SW480 (cell line): ENCODE results near the gene CHCHD6.

Experiments
- DNase-seq: peaks from one replicate; pipeline ENCODE4 v3.0.0-alpha.2; 2016; ENCODE audit warnings: low spot score

CHCHD6 gene

DNA sequence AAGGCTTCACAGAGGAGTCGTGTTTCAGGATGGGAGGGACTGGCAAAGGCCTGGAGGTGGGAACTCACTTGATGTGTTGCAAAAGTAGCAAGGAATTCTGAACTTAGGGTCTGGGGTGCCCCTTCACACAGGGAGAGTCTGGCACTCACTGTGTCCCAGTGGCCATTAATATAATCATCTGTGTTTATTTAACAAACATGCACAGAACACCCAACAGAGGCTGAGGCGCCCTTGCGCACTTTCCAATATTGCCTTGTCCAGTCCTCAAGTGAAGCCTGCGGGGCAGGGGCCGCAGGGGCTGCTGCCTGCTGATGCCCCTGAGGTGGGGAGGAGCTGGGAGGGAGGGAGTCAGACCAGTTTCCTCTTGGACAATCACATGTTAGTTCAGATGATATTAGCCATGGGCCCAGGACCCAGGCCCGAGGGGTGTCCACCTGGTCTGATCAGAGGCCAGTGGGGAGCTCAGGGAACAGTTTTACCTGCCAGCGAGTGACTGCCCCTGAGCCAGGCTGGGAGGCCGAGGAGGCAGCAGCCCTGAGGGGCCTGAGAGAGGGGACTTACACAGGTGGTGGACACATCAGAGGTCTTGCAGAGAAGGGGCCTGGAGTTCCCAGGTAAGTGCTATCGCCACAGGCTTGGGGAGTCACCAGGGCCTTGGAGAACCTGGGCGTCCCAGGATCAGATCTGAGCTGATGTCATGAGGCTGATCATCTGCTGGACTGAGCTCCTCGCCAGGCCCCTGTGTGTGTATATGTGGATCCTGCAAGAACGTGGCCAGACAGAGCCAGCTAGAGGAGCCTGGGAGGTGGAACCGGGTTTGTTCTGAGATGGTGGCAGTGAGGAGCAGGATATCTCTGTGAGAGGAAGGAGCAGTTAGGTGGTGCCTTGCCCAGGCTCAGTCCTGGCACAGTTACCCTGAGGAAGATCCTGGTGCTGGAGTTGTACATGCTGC lies 35.3 kb upstream of the CHCHD6 start:
- no peak for DNase-seq

- no peak for DNase-seq
Measured at GRCh38 chr3:126671521-126671920, 32.5 kb upstream of the CHCHD6 start.

DNA sequence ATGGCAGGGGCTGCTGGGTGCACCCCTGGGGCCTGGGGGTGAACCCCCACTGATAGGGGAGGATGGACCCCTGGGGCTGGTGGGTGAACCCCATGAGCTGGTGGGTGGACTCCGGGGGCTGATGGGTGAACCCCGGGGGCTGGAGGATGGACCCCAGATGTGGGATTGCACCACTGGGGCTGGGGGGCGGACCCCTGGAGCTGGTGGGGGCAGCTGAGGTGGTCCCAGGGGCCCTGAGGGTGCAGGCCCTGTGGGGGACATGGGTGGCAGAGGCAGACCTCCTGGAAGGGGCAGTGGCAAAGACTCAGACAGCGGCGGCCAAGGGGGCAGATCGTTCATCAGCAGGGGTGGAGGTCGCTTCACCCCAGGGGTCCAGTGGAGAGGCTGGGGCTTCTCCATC lies 31.7 kb upstream of the CHCHD6 start:
- DNase-seq = no peak

GRCh38 chr3:126672741-126673140 lies 31.3 kb upstream of the CHCHD6 start:
- no peak for DNase-seq

GRCh38 chr3:126676919-126677705 lies 26.9 kb upstream of the CHCHD6 start:
- no peak for DNase-seq

DNA sequence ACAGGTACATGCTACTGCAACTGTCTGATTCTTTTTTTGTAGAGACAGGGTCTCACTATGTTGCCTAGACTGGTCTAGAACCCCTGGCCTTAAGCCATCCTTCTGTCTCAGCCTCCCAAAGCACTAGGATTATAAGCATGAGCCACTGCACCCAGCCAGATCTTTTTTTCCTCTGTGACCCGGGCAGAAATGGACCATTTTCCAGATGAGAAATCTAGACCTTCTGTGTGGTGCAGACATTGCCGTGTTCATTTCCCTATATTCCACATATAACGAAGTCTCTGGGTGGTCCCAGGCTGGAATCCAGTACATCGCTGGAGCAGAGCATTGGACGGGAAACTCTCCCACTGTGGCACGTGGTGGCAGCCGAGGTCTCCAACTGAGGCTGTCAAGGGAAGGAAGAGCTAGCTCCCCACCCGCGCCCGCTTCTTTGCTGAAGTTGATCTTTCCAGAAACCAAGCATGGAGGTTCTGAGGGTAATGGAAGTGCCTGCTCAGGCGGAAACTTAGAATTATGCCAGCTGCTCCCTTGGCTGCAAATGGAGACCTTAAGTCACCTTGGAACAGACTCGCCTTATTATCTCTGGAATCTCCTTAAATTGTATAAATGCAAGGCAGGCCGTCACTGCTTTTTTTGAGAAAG lies 26.1 kb upstream of the CHCHD6 start:
- DNase-seq = no peak

DNA sequence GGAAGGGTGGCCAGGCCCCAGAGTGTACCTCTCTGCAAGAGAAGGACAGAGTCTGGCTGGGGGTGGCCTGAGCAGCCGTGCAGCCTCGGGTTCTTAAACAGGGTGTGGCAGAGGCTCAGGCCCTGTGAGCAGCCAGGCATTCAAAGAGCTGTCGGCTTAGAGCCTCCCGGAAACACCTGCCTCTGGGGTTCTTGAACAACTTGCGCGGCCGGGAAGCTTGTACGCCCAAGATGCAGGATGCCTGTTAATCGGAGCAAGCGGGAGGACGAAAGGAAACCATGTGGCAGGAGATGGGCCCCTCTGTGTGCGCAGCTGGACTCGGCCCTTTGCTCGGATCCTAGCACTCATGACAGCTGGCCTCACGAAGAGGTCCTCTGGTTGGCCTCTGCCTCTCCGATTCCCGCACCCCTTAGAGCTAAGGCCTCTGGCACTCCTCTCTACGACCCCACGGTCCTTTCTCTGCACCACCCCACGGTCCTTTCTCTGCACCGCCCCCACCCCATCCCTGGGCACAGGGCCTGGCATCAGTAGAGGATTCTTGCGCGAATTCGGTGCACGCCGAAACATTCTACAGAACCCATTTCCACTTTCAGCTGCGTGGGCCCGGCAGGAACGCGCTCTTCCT lies 25.2 kb upstream of the CHCHD6 start:
- DNase-seq = peak; percentile 21

GRCh38 chr3:126679318-126679751 lies 24.7 kb upstream of the CHCHD6 start:
- DNase-seq = peak; percentile 79

DNA sequence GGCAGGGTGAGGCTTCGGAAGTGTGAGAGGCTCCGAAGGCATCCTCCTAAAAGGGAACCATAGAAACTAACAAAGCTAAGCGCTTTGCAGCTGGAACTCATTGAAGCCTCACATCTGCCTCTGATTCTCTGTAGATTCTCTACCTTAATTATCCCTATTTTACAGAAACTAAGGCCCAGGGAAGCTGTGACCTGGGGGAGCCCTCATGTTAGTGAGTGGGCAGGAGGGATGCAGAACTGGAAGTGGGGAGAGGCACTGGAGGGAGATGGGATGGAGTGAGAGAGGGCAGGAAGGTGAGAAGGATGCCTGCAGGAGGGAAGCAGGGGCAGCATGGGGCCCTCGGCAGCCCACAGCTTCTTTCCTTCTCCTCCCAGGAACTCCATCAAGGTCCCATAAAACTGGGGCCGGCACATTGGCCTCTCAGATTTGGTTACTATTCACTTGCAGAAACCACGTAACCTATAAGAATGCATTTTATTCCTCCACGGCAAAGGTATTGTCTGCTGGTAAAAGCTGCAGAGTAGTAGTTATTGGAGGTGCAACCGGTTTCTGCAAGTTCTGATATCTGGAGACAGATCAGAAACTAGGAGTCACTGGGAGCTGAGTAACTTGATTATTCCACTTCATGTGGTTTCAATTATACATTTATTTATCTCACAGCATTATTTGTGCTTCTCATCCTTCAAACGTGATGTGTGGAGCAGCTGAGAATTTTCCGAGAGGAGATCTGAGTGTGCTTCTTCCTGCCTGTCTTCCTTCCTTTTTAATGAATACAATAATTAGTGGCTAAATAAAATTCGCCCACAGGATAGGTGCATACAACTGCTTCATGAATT lies 24.0 kb upstream of the CHCHD6 start:
- no peak for DNase-seq

DNA sequence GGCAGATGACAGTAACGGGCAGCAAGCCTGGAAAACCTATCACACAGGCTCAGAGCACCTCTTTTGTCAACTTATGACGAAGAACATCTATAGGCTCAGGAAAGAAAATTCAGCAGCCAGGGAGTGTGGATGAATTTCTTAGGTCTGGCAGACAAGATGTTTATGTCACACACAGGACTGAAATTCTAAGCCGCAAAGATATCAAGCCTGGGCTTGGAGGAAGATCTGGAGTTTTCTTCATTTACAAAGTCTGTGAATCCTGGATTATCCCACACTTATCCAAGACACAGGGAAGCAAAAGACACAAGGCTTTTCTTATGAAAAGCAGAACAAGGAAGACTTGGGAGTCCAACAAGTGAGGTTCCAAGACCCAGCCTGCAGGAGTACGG lies 23.4 kb upstream of the CHCHD6 start:
- DNase-seq = no peak

- no peak for DNase-seq
Measured at GRCh38 chr3:126682009-126682408, 22.0 kb upstream of the CHCHD6 start.

GRCh38 chr3:126683069-126683468 lies 21.0 kb upstream of the CHCHD6 start:
- no peak for DNase-seq

GRCh38 chr3:126684218-126684751 lies 19.8 kb upstream of the CHCHD6 start:
- DNase-seq = peak; percentile 49

DNA sequence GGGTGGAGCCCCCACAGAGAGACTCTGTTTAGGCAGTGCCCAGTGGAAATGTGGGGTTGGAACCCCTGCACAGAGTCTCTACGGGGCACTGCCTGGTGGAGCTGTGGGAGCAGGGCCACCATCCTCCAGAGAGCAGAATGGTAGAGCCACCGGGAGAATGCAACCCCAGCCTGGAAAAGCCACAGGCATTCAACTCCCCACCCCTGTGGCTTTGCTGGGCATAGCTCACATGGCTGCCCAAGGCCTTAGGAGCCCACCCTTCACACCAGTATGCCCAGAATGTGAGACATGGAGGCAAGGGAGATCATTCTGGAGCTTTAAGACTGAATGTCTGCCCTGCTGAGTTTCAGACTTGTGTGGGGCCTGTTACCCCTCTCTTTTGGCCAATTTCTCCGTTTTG lies 19.0 kb upstream of the CHCHD6 start:
- peak; percentile 86 for DNase-seq

DNA sequence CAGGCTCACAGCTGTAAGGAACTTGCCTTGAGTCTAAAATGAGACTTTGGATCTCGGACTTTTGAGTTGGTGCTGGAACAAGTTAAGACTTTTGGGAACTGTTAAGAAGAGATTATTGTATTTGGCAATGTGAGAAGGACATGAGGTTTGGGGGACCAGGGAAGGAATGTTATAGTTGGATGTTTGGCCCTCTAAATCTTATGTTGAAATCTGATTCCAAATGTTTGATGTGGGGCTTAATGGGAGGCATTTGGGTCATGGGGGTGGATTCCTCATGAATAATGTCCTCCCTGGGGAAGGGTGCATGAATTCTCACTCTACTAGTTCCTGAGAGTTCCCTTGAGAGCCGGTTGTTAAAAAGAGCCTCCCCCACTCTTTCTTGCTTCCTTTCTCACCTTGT lies 18.5 kb upstream of the CHCHD6 start:
- DNase-seq = peak; percentile 76

GRCh38 chr3:126691765-126692164 lies 12.3 kb upstream of the CHCHD6 start:
- no peak for DNase-seq

GRCh38 chr3:126692858-126693257 lies 11.2 kb upstream of the CHCHD6 start:
- DNase-seq = no peak

DNA sequence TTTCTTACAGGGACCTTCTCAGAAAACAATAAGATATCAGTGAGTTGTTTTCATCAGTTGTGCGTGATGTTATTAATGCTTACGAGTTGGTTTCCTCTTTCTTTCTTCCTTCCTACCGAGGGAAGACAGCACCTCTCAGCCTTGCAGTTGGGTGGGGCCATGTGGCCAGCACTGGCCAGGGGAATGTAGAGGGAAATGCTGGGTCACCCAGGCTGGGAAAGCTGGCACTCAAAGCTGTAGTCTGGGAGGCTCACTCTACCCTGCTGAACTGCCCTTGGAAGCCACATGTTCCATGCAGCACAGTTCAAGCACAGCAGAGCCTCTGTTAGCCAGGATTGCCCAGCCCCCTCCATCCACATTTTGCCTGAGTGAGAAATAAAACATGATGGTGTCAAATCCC lies 10.1 kb upstream of the CHCHD6 start:
- DNase-seq = no peak

GRCh38 chr3:126696701-126697267 lies 7.3 kb upstream of the CHCHD6 start:
- DNase-seq = no peak

DNA sequence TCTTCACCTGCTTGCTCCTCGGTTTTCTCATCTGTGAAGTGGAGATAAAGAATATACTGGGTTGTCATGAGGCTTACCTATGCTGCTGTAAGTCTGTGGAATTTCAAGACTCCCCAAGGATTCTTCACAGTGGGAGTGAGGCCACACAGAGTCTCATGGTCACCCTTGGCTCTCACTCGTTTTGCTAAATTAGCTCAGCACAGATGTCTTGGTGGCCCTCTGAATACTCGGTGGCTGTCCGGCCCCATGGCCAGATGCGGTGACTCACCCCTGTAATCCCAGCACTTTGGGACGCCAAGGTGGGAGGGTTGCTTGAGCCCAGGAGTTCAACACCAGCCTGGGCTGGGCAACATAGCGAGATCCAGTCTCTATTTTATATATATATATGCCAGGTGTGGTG lies 5.0 kb upstream of the CHCHD6 start:
- no peak for DNase-seq
